Motor neuron (in vitro differentiated cells): ENCODE results near the gene KLHL3. TPM values are rescaled to one million over a fixed set of nuclear protein-coding genes. Genes with fewer than 3 reads are reported as not detected.
A peak's percentile ranks its signal among the peaks of the same experiment; 100 is the strongest.
"Not testable (repeated sequence)": the region's sequence is repeated elsewhere in the genome, so short reads cannot be mapped to it uniquely, and the experiment has no call there.

Experiments used
- ATAC-seq, 8 experiments: fragments of 200-7000 bp; cut with Tn5 transposase; replicated peaks in 6 of 8; 2 replicates each; pipeline ENCODE4 v1.8.0; 2021; ENCODE audit warnings: mild to moderate bottlenecking in 8 of 8, moderate library complexity in 8 of 8
- H3K27ac ChIP-seq, 2 donors: fragments of 250-450 bp; sonication (Bioruptor Pico); 2 replicates each; pipeline ENCODE4 v1.9.0; 2021; ENCODE audit warnings: antibody characterized with exemption in 2 of 2, mild to moderate bottlenecking in 2 of 2, moderate library complexity in 1 of 2
- H3K4me1 ChIP-seq, 2 donors: fragments of 250-450 bp; sonication (Bioruptor Pico); replicated peaks in 1 of 2; 2 replicates each; pipeline ENCODE4 v1.6.1; 2021; ENCODE audit warnings: antibody characterized with exemption in 2 of 2, mild to moderate bottlenecking in 2 of 2, moderate library complexity in 1 of 2
- H3K4me3 ChIP-seq, 5 donors: fragments of 250-450 bp; sonication (Bioruptor Pico); 2 replicates each; pipeline ENCODE4 v1.9.0; 2021; ENCODE audit warnings: antibody characterized with exemption in 5 of 5, mild to moderate bottlenecking in 5 of 5, moderate library complexity in 4 of 5
- WGBS, 10 experiments: fragments of 450-650 bp; shearing (Covaris generic); methylation state at CpG; one replicate each; pipeline ENCODE4 v1.0.0; 2022; 5-methylcytosine and 5-hydroxymethylcytosine counted together
- in situ Hi-C, 9 experiments: fragments of 400-800 bp; cut with MboI; loops; one replicate each; pipeline ENCODE4 v1.15.0; 2021; ENCODE audit warnings: low sequenced_read_pairs in 9 of 9, low pct_unique_long_range_greater_than_20kb in 2 of 9; ENCODE audit not compliant: unreplicated experiment in 9 of 9
- total RNA-seq, 8 experiments: library from RNA; unstranded; fragments of 300-600 nt; gene quantifications; 2 replicates each; pipeline versions ENCODE4 v1.2.3 to v1.2.4, GENCODE V29; 2022

Gene KLHL3, protein sequence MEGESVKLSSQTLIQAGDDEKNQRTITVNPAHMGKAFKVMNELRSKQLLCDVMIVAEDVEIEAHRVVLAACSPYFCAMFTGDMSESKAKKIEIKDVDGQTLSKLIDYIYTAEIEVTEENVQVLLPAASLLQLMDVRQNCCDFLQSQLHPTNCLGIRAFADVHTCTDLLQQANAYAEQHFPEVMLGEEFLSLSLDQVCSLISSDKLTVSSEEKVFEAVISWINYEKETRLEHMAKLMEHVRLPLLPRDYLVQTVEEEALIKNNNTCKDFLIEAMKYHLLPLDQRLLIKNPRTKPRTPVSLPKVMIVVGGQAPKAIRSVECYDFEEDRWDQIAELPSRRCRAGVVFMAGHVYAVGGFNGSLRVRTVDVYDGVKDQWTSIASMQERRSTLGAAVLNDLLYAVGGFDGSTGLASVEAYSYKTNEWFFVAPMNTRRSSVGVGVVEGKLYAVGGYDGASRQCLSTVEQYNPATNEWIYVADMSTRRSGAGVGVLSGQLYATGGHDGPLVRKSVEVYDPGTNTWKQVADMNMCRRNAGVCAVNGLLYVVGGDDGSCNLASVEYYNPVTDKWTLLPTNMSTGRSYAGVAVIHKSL
- total RNA-seq: 1 to 10 TPM; 2.3 to 7.2 (median 5.0) TPM

DNA sequence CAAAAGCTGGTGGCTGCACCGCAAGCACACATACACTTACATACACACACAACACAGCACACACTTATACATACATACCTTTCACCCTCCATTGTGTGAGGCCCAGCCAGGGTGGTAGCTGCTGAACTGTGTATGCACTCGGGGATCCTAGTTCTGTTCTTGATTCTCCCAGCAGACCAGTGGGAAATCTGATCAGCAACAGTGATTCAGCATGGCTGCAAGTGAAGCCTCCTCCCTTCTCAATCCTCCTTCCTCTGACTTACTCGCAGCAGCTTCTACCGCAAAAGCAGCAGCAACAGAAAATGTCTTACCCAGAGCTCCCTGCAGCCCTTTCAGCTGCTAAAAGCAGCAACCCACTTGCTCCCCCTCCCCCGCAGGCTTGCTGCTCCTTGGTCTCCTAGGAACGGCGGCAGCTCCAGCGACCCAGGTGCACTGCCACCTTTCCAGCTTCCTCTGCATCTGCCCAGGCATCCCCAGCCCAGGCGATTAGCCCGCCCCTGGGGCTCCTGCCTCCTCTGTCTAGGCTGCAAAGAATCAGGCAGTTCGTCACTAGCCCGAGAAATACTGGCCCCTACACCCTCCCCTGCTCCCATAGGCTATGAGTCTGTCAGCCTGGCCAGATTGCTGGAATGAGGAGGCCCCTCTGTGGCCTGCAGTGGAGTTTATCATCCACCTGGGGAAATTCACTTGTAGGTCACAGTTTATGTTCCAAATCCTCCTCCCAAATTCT lies at the start of gene KLHL3:
Gene KLHL3 (minus strand): TSS at position 535 of the 730 bp plus-strand sequence. CDS start 443 bp downstream, at position 92.
- H3K27ac ChIP-seq: peak within 1 kb of the TSS; percentile 46 to 66
- 0% methylated on average over 1 to 3 of the region's 12 CpGs; no CpG with 5 or more reads in 6 of the 10 experiments for WGBS, 10 experiments
- peak; percentile 73 to 95 (median 94) for ATAC-seq
- peak within 1 kb of the TSS; percentile 46 to 59 (median 49) for H3K4me3 ChIP-seq
- peaks cover 12 to 14% of the 10 kb centered on the region in 2 donors for H3K4me1 ChIP-seq
- in situ Hi-C loops: loop anchor here in 4 of 9 experiments (10.0 to 25.0 kb wide), 2 partner anchors 71 to 98 kb away; no protein-coding TSS in a partner anchor

DNA sequence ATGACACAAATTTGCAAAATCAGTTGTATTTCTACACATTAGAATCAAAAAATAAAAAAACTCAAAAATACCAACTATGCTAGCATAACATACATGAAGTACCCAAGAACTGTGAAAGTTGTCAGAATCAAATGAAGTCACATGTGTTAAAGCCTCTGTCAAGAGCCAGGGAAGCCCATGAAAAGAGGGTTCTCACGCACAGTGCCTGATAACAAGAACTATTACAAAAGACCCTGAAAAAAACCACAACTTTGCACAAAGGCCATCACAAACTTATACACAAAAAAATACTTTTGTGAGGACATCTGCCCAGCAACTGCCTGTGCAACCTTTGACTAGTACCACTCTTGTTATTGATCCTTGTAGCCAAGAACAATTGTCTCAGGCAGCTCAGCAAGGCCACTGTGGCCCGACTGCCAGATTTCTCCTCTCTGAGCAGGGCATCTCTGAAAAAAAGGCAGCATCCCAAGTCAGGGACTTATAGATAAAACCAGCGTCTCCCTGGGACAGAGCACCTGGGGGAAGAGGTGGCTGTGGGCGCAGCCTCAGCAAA lies 47.2 kb upstream of the KLHL3 start:
- Histone ChIP-seq H3K4me3 (no peak overlapping the region), H3K27ac (no peak overlapping the region), H3K4me1 (peaks cover 0 to 13% of the 10 kb centered on the region in 2 donors)
- peak in 5 of 8 experiments; percentile 39 to 96 (median 66) for ATAC-seq
- 33 to 100% (median 62%) methylated on average over 1 to 2 of the region's 4 CpGs for WGBS, 10 experiments
- in situ Hi-C loops: loop anchor here in 3 of 9 experiments (25.0 kb wide), 1 partner anchor 354 kb away; the partner anchor contains the start of gene NME5 (in 3 of the 3)

DNA sequence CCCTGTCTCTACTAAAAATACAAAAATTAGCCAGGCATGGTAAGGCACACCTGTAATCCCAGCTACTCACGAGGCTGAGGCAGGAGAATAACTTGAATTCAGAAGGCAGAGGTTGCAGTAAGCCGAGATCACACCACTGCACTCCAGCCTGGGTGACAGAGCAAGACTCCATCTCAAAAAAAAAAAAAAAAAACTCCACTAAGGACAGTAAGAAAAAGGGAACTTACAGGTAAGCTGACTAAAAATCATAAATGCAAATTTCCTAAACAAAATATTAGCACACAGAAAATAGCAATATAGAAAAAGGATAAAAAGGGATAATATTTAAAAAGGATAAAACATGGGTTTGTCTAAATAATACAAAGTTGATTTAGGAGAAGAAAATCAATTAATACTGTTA lies 46.2 kb upstream of the KLHL3 start:
- no peak overlapping the region for H3K27ac ChIP-seq
- H3K4me1 ChIP-seq: peaks cover 0 to 13% of the 10 kb centered on the region in 2 donors
- 14 to 100% (median 84%) methylated on average over 1 to 2 of the region's 2 CpGs; no CpG with 5 or more reads in 1 of the 10 experiments for WGBS, 10 experiments
- in situ Hi-C loops: loop anchor here in 3 of 9 experiments (25.0 kb wide), 1 partner anchor 355 kb away; the partner anchor contains the start of gene NME5 (in 3 of the 3)
- no peak overlapping the region for H3K4me3 ChIP-seq
- ATAC-seq: no peak

DNA sequence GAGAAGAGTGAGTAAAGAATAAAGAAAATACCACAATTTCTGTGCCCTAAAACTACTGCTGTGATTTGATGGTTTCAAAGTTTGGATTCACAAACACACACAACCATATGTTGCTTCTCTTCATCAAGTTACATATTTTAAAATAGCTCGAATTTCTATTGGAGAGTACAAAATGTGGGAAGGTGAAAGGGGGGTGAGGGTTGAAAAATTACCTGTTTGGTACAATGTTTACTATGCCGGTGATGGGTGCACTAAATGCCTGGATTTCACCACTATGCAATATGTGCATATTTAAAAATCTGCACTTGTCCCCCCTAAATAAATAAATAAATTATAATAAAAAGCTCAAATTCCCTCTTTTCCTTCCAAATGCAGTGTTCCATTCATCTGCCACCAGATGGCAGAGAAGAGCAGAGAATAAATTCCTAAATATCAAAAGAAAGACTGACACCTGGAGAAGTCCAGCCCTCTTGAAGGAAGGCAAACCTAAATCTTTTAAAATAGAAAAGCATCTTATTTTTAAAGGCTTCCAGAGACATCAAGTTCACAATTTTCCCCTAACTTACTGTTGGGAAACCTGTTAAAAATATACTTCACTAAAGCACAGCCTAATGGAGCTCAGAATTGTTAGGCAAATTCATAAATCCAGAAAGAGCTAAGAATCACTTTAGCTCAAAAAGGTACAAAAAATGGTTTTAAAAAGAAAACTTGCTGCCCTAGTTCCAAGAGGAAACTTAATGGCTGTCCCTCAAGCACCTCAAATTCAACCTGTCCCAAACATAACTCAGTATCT lies 43.1 kb upstream of the KLHL3 start:
- Histone ChIP-seq H3K27ac (no peak overlapping the region), H3K4me1 (peaks cover 0 to 13% of the 10 kb centered on the region in 2 donors), H3K4me3 (no peak overlapping the region)
- WGBS, 10 experiments: 17 to 84% (median 33%) methylated on average over 1 to 2 of the region's 2 CpGs; no CpG with 5 or more reads in 1 of the 10 experiments
- in situ Hi-C loops: loop anchor here in 3 of 9 experiments (25.0 kb wide), 1 partner anchor 358 kb away; the partner anchor contains the start of gene NME5 (in 3 of the 3)
- peak in 1 of 8 experiments; percentile 29 for ATAC-seq

DNA sequence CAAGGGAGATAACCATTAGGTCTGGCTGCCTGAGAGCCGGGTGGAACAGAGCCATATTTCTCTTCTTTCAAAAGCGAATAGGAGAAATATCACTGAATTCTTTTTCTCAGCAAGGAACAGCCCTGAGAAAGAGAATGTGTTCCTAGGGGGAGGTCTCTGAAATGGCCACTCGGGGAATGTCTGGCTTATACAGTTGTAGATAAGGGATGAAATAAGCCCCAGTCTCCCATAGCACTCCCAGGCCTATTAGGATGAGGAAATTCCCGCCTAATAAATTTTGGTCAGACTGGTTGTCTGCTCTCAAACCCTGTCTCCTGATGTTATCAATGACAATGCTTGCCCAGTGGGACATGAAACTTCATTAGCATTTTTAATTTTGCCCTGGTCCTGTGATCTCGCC lies 32.0 kb upstream of the KLHL3 start:
- not testable (repeated sequence) for H3K4me3 ChIP-seq, H3K27ac ChIP-seq, ATAC-seq, H3K4me1 ChIP-seq
- 33 to 85% (median 76%) methylated on average over 1 to 5 of the region's 5 CpGs; no CpG with 5 or more reads in 3 of the 10 experiments for WGBS, 10 experiments
- in situ Hi-C loops: loop anchor here in 2 of 9 experiments (25.0 kb wide), 1 partner anchor 369 kb away; the partner anchor contains the start of gene NME5 (in 2 of the 2)

DNA sequence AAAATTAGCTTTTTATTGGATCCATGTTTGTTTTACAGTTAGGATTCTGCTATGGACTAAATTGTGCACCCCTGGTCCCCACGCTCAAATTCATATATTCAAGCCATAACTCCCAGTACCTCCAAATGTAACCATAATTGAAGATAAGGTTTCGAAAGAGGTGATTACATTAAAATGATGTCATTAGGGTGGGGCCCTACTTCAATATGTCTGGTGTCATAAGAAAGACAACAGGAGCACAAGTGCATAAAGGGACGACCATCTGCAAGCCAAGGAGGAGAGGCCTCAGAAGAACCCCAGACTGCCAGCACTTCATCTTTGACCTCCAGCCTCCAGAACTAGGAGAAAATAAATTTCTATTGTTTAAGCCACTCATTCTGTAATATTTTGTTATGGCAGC lies 25.7 kb upstream of the KLHL3 start:
- WGBS, 10 experiments: 33 to 100% (median 83%) methylated on average over 1 to 3 of the region's 3 CpGs; no CpG with 5 or more reads in 1 of the 10 experiments
- in situ Hi-C loops: loop anchor here in 2 of 9 experiments (25.0 kb wide), 1 partner anchor 376 kb away; the partner anchor contains the start of gene NME5 (in 2 of the 2)
- Histone ChIP-seq H3K27ac (no peak overlapping the region), H3K4me3 (no peak overlapping the region), H3K4me1 (no peaks in the 10 kb centered on the region)
- peak in 1 of 8 experiments; percentile 24 for ATAC-seq

DNA sequence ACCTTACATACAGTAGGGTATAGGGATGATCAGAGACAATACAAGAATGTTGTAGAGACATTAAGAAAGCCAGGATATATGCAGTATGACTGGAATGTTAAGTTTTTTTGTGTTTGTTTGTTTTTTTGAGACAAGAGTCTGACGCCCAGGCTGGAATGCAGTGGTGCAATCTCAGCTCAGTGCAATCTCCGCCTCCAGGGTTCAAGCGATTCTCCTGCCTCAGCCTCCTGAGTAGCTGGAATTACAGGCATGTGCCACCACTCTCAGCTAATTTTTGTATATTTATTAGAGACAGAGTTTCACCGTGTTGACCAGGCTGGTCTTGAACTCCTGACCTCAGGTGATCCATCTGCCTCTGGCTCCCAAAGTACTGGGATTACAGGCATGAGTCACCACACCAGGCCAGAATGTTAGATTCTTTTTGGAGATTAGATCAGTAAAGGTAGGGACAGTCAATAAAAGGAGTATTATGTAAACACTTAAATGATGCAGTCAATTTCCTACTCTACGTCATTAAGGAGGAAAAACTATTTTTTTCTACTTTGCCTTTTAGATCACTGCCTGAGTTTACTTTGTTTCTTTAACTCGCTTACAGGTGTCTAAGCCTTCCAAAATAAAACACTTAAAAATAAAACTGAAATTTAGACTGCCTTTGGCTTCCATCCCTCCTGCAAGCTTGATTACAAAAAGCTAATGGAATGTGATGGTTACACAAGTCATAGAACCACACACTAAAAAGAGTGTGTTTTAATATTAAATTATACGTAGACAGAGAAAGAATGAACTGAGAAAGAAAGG lies 25.0 kb upstream of the KLHL3 start:
- Histone ChIP-seq H3K4me3 (no peak overlapping the region), H3K27ac (no peak overlapping the region), H3K4me1 (no peaks in the 10 kb centered on the region)
- WGBS, 10 experiments: 44 to 95% (median 83%) methylated on average over 1 to 7 of the region's 7 CpGs
- no peak for ATAC-seq
- in situ Hi-C loops: loop anchor here in 2 of 9 experiments (25.0 kb wide), 1 partner anchor 376 kb away; the partner anchor contains the start of gene NME5 (in 2 of the 2)

DNA sequence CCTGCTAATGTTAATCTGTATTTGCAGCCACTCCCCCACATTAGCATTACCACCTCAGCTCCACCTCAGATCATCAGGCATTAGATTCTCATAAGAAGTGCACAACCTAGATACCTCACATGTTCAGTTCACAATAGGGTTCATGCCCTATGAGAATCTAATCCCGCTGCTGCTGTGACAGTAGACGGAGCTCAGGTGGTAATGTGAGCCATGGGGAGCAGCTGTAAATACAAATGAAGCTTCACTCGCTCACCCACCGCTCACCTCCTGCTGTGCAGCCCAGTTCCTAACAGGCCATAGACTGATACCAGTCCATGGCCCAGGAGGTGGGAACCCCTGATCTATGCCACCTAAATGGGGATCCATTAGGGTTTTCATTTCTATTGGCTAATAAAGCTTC lies 24.4 kb upstream of the KLHL3 start:
- H3K4me1 ChIP-seq: peaks cover 0 to 1% of the 10 kb centered on the region in 2 donors
- H3K27ac ChIP-seq: no peak overlapping the region
- 87 to 100% (median 100%) methylated on average over 1 to 4 of the region's 4 CpGs; no CpG with 5 or more reads in 5 of the 10 experiments for WGBS, 10 experiments
- no peak overlapping the region for H3K4me3 ChIP-seq
- ATAC-seq: no peak
- in situ Hi-C loops: loop anchor here in 2 of 9 experiments (25.0 kb wide), 1 partner anchor 377 kb away; the partner anchor contains the start of gene NME5 (in 2 of the 2)

DNA sequence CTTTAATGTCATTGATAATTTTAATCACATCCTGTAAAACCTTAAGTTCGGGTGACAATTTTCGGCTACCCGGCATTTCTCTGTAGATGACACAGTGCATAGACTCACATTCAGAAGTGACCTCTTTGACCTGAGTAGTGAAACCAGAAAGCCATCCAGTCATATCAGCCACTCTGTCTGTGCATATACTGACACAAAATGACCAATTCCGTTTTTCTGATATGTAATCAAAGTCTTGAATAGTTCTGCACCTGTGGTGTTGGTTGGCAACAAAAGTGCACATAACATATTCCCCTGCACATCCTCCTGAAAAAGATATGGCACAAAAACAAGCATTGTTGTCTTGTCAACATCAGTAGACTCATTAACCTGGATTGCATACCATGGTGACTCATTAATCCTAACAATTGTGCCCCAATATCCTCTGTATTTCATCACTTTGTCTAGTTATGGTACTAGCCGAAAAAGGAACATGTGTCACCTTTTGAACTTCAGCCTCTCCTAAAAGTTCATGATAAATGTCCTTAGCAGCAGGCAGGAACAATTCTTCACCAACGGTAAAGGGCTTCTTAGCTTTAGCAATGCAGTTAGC lies 22.9 kb upstream of the KLHL3 start:
- in situ Hi-C loops: loop anchor here in 2 of 9 experiments (25.0 kb wide), 1 partner anchor 378 kb away; the partner anchor contains the start of gene NME5 (in 2 of the 2)
- Histone ChIP-seq H3K27ac (no peak overlapping the region), H3K4me1 (peaks cover 0 to 4% of the 10 kb centered on the region in 2 donors), H3K4me3 (no peak overlapping the region)
- WGBS, 10 experiments: 0 to 90% (median 80%) methylated on average over 1 to 6 of the region's 6 CpGs
- ATAC-seq: no peak

DNA sequence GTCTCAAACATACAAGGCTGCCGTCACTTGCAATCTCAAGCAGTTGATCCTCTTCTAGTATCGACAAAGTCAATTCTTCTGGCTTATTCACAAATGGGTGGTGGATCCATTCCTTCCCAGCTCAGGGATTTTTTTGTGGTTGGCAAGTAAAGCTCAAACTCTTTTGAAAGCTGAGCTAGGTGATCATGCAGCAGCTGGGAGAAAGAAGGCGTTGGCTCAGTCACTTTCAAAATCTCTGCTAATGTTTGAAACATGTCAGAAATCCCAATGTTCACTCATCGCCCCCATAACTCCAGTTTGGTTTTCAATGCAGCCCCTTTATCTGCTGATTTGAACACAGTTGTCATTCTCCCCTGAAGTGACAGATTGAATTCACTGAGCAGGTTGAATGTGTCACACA lies 22.2 kb upstream of the KLHL3 start:
- in situ Hi-C loops: loop anchor here in 2 of 9 experiments (25.0 kb wide), 1 partner anchor 379 kb away; the partner anchor contains the start of gene NME5 (in 2 of the 2)
- no peak overlapping the region for H3K27ac ChIP-seq
- ATAC-seq: no peak
- H3K4me1 ChIP-seq: peaks cover 0 to 4% of the 10 kb centered on the region in 2 donors
- 54 to 100% (median 87%) methylated on average over 1 to 4 of the region's 4 CpGs; no CpG with 5 or more reads in 2 of the 10 experiments for WGBS, 10 experiments
- H3K4me3 ChIP-seq: no peak overlapping the region
